ENCODE measurements around the gene KIF26B. TPM values are rescaled to one million over a fixed set of nuclear protein-coding genes. Genes with fewer than 3 reads are reported as not detected.

The KIF26B gene
- total RNA-seq, 1 donor from 2014 or later, result 1.0 TPM

DNA sequence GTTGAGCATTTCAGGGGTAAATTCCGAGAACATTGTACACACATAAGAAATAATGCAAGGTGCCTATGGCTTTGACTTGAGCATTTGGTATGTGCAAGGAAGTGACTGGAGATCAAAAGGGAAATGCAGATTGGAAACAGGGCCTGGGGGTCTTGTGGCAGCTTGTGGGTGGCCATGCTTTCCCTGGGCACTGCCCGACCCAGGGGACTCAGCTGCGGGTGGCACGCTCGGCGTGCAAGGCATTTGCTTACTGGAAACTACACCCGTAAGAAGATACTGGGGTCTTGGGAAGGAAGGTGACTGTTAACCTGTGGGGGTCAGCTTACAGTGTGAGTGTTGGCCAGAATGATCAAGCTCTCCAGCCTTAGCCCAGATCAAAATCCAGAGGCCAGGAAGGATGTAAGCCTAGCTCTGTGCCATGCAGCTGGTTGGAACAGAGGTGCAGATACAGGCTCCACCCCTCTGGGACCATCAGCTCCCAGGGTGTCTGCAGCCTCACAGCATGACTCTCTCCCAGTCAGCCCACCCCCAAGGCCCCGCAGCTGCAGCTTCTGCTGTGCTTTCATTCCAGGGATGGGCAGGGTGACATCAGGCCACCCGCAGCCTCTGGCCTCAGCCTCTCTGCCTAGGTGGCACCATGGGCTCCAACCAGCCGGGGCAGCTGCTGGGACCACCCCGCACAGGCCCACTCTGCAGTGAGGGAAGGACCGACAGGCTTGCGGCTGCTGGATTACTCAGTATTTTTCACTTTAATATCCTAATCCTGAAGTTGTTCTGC is 55.1 kb downstream of the KIF26B start:
- no peak for DNase-seq

DNA sequence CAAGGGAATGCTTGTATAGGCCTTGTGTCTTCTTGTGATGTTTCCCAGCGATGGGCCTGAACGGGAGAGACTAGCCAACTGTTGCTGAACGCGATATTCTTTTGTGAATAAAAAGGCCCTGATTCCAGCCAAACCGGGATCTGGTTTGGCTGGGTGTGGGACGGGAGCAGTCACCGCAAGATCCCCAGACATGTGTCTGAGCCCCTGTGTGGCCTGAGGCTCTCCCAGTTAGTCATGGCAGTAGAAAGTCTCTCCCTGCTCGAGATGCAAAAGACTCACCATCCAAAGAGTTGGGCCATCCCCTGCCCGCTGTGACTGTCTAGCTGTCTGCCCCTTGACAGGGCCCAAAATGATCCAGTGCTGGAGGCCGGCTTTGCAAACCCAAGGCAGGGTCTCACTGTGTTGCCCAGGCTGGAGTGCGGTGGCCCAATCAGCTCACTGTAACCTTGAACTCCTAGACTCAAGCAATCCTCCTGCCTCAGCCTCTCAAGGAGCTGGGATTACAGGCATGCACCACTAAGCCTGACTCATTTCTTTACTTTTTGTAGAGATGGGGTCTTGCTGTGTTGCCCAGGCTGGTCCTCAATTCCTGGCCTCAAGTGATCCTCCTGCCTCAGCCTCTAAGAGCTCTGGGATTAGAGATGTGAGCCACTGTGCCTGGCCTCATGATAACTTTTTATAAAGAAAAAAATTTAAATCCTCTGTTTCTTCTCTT is 56.4 kb downstream of the KIF26B start:
- DNase-seq, result no peak

DNA sequence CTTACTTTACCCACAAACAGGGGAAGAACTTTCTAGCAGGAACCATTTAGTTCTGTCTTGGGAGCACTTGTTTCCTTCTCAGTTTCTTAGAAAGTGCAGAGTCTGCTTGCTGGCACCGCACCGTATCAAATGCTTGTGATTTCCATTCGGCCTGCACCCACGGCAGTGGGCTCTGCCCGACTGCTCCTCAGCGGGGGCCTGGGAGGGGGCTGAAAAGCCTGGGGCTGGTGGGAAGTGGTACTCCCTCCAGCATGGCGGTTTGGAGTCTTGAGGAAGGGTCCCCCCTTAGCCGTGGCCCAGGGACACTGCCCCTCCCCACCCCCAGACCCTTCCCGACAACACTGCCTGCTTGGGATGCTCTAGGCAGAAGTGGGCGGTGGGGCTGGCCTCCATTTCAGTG is 57.0 kb downstream of the KIF26B start:
- DNase-seq, result no peak

DNA sequence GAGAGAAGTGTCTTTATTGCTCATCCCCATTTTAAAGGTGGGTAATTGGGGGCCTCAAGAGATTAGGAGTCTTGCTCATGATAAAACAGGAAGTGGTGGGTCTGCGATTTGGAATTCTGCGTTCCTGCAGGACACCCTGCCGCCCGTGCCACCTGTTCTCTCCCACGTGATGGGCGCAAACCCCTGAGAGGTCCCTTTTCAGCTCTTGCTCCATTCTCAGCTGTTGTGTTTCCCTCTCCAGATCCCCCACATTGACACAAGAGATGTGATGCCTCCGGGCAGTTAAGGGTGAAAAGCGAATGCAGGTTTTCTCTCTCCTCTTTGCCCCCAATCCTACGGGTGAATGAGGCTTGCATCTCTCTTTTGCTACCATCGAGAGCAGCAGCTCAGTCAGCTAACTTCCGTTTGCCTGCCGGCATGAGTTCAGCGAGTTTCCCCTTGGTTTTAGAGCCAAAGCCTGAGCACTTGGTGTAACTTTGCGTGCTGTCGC is 57.5 kb downstream of the KIF26B start:
- DNase-seq, result no peak

DNA sequence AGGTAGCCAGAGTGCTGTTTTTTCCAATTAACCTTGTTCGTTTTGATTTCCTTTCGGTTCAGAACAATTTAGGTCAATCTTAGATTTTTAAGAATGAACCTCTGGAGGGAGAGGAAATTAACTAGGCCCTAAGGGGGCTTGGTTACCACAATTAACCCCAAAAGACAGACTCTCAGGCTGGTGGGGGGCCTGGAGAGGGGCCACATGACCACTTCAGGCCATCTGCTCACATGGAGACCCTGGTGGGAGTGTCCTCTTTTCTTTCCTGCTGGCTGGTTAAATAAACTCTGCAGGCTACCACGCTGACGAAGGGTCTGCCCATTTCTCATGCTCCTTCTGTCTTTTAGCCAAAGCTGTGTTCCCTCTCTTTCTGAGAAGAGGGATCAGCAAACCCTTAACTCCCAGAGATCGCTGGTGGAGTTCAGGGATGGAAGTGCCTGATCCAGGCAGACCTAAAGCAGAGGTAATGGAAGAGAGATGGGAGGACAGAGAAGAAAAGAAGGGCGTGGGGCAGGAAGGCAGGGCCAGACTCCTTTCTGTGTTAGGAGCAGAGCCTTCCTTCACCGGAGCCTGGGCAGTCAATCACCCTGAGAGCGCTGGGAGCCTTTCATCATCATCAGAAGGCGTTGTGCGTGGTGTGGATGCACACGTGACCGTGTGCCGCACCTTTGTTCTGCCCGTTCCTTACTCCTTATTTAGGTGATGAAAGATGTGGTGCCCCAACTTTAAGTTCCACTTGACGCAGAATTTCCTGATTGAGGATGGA is 58.5 kb downstream of the KIF26B start:
- DNase-seq, result no peak

DNA sequence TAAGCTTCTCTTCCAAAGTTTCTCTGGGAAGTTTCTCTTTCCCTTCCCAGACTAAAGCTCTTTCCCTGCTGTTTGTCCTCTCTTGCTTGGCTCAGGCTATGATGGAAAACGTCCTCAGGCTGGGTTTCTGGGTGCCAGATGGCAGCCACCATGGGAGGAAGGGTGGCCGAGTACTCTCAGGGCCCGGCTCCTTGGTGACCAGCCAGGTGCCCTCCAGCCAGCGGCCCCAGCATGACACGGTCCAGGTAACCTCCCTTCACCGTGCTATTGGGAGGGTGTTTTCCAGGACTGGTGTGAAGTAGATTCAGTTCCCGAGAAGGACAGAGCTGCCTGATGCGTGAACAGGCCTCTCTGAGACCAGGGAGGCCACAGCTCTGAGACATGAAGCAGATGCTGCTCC is 60.3 kb downstream of the KIF26B start:
- no peak for DNase-seq

DNA sequence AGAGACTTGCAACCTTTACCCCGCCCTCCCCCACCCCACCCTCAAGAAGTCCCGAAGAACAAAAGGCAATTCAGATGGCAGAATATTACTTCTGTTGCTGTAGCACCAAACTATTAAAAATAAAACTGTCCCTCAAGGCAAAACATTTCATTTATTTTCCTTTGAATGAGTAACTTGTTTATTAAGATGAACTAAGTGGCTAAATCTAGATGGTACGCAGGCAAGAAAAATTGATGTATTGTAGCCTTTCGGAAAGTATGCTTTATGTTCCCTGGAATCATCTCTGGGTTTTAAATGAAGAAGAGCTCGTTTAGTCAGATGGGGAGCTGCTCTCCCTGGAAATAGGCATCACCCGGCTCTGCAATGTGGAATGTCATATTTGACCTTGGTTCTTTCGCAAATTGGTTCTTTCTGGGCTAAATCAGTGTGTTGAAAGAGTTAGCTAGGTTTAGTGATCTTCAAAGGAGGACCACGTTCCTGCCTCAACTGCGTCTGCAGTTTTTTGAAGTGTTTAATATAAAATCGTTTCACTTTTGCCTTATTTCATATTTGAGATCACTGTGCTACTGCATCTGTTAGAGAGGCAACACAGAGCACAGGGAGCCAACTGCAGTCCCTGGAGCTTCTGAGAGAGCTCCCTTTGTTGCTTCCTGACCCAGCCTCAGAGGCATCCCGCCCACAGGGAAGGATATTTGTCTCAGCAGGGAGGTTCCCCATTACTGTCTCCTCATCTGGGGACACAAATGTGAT is 61.8 kb downstream of the KIF26B start:
- DNase-seq, result no peak

DNA sequence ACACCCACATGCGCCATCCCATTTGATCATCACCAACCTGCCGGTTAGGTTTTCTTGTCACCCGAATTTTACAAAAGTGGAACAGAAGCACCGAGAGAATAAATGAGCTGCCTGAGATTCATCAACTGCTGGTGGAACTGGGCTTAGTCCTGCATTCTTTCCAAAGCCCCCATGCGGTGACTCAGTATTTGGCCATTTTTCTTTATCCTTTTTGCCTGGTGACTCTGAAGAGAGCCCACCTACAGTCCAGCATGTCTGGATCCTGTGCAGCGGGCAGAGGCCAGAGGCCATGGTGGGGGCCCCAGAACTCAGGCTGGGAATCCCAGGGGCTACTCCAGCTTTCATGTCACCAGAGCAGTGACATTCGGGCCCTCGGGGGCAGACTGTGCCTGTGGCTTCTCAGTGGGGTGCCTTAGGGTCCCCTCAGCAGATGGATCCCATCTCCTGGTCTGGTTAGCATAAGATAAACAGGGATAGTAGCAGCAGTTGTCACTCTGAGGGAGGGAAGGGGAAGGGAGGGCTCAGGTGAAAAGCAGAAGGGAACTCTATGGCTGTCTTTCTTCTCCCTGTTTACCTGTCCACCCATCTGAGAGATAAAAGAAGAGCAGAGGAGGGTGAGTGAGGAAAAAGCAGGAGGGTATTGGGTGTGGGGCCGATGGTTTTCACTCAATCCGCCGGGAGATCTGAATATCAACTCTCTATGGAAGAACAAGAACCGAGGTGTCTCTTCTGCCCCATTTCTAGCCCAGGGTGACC is 63.2 kb downstream of the KIF26B start:
- DNase-seq, result no peak

DNA sequence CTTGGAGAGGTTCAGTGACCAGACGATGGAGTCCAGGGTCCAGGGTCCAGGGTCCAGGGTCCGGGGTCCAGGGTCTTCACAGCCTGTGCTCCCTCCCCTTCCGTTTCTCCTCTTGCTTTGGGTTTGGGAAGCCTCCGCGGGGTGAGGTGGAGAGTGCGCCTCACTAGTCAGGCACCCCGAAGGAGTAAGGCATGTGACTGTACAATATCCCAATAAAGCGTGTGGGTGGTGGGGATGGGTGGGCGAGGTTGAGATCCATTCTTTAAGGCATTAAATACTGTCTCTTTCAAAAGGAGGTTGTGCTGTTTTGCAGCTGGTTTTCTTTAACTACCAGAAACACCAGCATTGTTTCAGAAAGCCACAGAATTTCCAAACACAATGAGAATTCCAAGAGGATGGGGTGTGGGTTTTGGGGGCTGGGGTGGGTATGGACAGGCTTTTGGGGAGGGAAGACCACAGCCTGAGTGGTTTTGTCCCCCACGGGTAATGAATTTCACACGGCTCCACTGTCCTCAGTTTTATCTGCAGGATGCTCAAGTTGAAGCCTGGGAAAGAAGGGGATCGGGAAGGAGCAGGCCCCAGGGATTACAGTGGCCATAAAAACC is 65.7 kb downstream of the KIF26B start:
- no peak for DNase-seq

DNA sequence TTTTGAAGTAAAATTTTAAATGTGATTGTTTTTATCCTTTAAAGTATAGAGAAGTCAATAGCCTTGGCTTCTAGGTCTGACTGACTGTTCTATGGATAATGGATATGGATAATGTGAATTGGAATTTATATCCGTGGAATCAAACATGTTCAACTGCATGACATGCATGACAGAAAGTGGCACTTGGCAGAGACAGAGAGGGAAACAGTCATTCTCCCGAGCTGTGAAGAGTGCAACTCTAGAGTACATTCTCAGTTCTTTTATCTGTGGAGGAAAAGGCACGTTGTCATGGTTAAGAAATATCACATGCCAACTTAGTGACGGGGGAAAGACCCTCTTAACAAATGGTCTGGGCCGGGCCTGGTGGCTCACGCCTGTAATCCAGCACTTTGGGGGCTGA is 67.0 kb downstream of the KIF26B start:
- no peak for DNase-seq

DNA sequence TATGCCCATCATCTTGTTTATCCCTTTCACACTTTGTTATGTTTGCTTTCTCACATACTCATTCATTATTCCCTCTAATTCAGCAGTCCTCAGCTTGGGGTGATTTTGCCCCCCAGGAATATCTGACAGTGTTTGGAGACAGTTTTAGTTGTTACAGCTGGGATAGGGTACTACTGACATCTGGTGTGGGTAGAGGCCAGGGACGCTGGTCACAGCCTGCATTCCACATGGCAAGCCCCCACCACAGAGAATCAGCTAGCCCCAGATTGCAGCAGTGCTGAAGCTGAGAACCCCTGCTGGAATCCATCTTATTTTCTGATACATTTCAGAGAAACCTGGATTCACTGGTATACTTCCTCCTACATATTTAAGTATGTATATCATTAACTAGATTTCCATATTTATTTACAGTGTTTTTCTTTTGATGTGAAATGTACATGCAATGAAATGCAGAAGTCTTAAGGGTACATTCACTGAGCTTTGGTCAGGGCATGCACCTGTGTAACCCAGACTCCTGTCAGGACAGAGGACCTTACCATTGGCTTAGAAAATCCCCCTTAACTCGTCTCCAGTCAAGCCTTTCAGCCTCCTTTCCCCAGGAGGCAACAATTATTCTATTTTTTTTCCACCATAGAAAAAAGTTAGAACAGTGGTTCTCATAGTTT is 68.3 kb downstream of the KIF26B start:
- DNase-seq, result no peak

DNA sequence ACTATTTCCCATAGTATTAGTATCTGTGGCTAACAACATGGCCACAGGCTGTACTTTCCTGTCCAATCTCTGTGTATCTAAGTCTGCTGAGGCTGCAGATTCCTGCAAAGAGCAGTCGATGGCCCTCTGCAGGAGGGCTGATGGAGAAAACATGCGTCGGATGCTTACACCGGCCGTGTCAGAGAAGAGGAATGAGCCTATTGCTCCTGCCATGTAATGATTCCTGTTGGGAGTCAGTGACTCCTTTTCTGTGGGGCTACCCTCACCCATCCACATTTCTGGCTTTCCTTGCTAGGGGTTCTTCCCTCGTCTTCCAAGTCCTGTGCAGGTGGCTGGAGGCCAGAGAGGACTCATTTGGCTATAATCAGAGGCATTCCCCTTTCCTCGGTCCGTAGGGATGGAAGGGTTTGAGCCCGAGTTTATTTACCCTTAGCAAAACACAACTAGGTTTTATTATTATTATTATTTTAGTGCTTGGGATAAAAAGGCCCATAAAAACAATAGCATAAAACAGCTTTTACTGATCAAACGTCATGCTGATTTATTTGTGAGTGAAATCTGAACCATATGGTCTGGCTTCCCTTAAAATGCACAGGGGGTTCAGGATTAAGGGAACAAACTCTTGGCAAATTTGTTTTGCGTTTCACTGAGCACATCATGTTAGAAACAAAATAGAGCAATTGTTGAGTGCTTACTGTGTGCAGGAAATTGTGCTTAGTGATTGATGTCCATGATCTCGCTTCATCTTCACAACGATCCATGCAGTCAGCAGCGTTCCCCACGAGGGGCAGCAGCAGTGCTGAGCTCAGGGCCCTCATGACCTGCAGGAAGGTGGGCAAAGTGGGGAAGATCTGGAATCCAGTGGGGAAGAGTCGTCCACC is 70.8 kb downstream of the KIF26B start:
- no peak for DNase-seq

DNA sequence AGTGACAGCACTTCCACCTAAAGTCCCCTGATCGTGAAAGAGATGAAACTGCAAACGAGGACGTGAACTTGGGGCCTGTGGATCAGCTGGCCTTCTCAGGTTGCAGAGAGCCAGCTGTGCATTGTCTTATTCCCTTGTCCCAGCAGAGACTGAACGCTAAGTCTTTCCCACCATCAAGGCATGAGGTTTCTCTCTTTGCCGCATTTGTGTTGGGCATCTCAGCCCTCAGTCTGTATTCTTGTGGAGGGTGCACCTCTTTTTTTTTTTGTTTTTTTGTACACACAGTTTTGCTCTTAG is 71.4 kb downstream of the KIF26B start:
- DNase-seq, result no peak

DNA sequence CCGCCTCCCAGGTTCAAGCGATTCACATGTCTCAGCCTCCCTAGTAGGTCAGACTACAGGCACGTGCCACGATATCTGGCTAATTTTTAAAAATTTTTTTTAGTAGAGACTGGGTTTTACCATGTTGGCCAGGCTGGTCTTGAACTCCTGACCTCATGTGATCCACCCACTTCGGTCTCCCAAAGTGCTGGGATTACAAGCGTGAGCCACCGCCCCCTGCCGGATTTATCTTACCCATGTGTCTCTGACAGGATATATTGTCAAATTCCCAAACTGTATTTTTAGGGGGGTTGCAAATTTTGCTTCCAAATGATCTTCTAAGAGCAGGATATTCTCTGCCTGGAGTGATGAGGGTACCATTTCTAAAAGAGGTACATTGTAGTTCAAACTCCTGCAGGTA is 74.3 kb downstream of the KIF26B start:
- DNase-seq, result no peak

DNA sequence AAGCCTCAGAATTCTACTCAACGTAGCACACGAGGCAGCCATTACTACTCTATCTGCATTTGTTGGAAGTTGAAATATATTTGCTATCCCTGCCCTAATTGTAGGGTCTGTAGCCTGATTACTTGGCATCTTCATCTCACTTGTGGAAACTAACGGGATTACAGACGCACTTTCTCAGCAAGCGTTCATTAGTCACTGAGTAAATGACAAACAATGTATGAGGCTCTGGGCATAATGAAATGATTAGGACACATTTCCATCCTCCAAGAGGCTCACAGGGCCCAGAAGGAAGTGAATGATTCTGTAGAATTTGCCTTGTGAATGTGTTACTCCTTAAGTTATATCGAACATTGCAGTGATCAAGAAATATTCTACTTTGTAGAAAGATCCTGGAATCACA is 78.1 kb downstream of the KIF26B start:
- DNase-seq, result no peak

DNA sequence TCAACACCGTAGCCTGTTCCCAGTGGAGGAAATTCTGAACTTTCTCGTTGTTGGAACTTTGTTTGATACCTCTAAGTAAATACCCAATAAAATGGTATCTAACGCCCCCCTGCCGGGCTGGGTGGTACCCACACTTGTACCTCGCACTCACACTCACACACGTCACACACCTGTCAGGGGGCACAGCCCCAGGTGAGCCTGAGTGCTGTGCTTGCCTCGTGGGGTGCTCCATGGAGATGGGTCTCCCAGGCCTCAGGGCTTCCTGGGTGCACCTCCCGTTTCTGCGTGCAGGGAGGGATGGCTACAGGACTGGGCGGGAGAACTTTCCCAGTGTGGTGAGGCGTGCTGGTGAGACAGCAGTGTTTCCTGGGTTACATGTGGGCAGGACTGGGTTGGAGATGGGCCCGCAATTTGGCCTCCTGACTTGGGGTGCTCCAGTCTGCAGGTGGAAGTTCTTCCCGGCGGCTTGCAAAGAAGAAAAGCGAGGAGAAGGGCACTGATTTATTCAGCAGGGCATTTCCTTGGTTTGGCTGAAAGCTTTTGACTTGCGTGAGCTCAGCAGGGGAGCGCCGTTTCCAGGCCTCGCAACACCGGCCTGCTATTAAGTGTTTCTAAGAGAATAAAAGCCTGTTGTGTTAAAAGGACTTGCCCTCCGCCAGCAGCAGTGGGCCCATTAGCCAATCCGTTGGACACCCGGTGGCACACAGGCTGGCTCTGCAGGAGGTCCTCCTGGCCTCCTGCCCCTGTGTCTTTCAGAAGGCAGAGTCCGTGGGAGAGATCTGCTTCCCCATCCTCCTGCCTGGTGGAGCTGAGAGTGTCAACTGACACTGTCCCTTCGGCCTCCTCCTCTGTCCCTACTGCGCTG is 79.7 kb downstream of the KIF26B start:
- no peak for DNase-seq

DNA sequence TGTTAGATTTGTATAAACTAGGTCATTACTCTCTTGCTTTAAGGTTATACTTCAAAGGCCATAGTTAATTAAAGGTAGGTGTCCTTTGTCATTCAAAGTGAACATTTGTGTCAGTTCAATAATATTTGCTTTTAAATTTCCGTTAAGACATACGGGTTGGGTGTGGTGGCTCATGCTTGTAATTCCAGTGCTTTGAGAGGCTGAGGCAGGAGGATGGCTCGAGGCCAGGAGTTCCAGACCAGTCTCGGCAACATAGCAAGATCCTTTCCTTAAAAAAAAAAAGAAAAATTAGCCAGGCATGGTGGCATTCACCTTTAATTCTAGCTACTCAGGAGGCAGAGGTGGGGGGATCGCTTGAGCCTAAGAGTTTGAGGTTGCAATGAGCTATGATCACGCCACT is 80.4 kb downstream of the KIF26B start:
- DNase-seq, result no peak

DNA sequence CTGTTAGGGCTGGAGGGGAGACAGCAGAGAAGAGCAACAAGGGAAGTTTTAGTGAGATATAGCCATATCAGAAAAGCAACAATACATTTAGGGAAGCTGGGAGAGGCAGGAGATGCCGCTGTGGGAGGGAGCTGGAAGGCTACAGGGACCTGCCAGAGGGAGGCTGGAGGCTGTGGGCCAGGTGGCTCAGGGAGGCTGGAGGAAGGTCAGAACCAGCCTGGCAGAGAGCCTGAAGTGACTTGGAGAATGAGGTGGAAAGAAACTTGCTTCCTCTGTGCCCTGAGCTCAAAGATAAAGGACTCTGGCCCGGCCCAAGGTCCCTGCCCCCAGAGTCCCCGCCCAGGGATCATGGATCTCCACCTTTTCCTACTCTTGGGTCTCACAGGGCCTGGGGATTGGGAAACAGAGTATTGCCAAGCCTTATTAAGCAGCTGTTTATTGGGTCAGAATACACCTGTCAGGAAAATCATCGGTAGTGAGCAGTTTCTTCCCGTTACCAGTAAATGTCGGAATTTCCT is 85.9 kb downstream of the KIF26B start:
- no peak for DNase-seq
